B cell (primary cell): ENCODE measurements around the gene TSKU. TPM values are rescaled to one million over a fixed set of nuclear protein-coding genes. Genes with fewer than 3 reads are reported as not detected.

Experiments used
- ATAC-seq: fragments of 200-7000 bp; cut with Tn5 transposase; one replicate; pipeline ENCODE4 v1.10.0; 2021; ENCODE audit warnings: low read depth, mild to moderate bottlenecking, moderate number of reproducible peaks, moderate library complexity
- CTCF ChIA-PET: fragments of 350-600 bp; sonication (Branson Sonifier 250); formaldehyde crosslinking; loops from one replicate; lab custom pipeline; 2021; ENCODE audit warnings: antibody characterized with exemption, inconsistent platforms; lab: Charles Lee
- POLR2A ChIA-PET: fragments of 350-600 bp; sonication (Branson Sonifier 250); formaldehyde crosslinking; loops from one replicate; lab custom pipeline; 2021; ENCODE audit warnings: antibody characterized with exemption; lab: Charles Lee
- DNase-seq: peaks from one replicate; pipeline ENCODE4 v3.0.0; 2013
- H2AFZ ChIP-seq: 2 replicates; pipeline ENCODE4 v1.6.1; 2012; ENCODE audit warnings: mild to moderate bottlenecking, low read depth, low read length; ENCODE audit not compliant: insufficient read depth, poor library complexity, severe bottlenecking
- H3K27ac ChIP-seq, 2 donors: 1 replicate in 1 of 2; 2 replicates in 1 of 2; pipeline ENCODE4 v1.5.1; 2012 to 2013; ENCODE audit warnings: low read length in 2 of 2, mild to moderate bottlenecking in 2 of 2, moderate library complexity in 1 of 2
- H3K27me3 ChIP-seq, 4 experiments: fragments of 200-600 bp in 1 of 4; sonication (generic) in 1 of 4; replicated peaks in 1 of 4; 1 replicate in 2 of 4; 2 replicates in 2 of 4; pipeline versions ENCODE4 v1.6.1 to v1.7.0; 2013 to 2016; ENCODE audit warnings: low read length in 3 of 4, mild to moderate bottlenecking in 2 of 4, mixed read lengths in 1 of 4, moderate library complexity in 1 of 4; ENCODE audit not compliant: insufficient read depth in 4 of 4, control insufficient read depth in 3 of 4; ENCODE audit errors: control extremely low read depth in 1 of 4
- H3K36me3 ChIP-seq, 2 experiments: replicated peaks in 1 of 2; 1 replicate in 1 of 2; 2 replicates in 1 of 2; pipeline versions ENCODE4 v1.6.1 to v1.7.1; 2013; ENCODE audit warnings: low read length in 1 of 2; ENCODE audit not compliant: insufficient read depth in 2 of 2, control insufficient read depth in 1 of 2; ENCODE audit errors: control extremely low read depth in 1 of 2, extremely low read depth in 1 of 2
- H3K4me1 ChIP-seq, 2 donors: fragments of 200-600 bp in 1 of 2; sonication (generic) in 1 of 2; 1 replicate in 1 of 2; 2 replicates in 1 of 2; pipeline versions ENCODE4 v1.5.1 to v1.6.1; 2013 to 2017; ENCODE audit warnings: low read length in 2 of 2; ENCODE audit not compliant: control insufficient read depth in 2 of 2, insufficient read depth in 2 of 2
- H3K4me2 ChIP-seq: replicated peaks from 2 replicates; pipeline ENCODE3; 2012; ENCODE audit warnings: mild to moderate bottlenecking, low read depth, low read length; ENCODE audit not compliant: poor library complexity, severe bottlenecking
- H3K4me3 ChIP-seq, 5 experiments: fragments of 200-600 bp in 1 of 5; sonication (generic) in 1 of 5; 1 replicate in 3 of 5; 2 replicates in 2 of 5; pipeline versions ENCODE4 v1.5.1 to v1.7.0; 2011 to 2016; ENCODE audit warnings: low read length in 4 of 5, mild to moderate bottlenecking in 4 of 5, low read depth in 2 of 5, control low read depth in 1 of 5, moderate library complexity in 1 of 5; ENCODE audit not compliant: insufficient read depth in 1 of 5; ENCODE audit errors: control extremely low read depth in 1 of 5, extremely low read depth in 1 of 5
- H3K79me2 ChIP-seq: fragments of 200-600 bp; sonication (generic); one replicate; pipeline ENCODE4 v1.6.0; 2016; ENCODE audit warnings: low read length; ENCODE audit not compliant: control insufficient read depth, insufficient read depth
- H3K9ac ChIP-seq: fragments of 200-600 bp; sonication (generic); 2 replicates; pipeline ENCODE4 v1.6.1; 2017; ENCODE audit warnings: mild to moderate bottlenecking, low read length, moderate library complexity
- H3K9me3 ChIP-seq, 3 donors: one replicate each; pipeline versions ENCODE4 v1.6.1 to v1.7.1; 2013; ENCODE audit warnings: low read length in 2 of 3; ENCODE audit not compliant: control insufficient read depth in 2 of 3, insufficient read depth in 1 of 3; ENCODE audit errors: control extremely low read depth in 1 of 3
- H4K20me1 ChIP-seq: 2 replicates; pipeline ENCODE4 v1.6.0; 2012; ENCODE audit warnings: mild to moderate bottlenecking, low read length; ENCODE audit not compliant: insufficient read depth, control insufficient read depth, poor library complexity, severe bottlenecking
- H3K27ac Mint-ChIP-seq: one replicate; pipeline ENCODE4 v1.8.0; 2021; ENCODE audit warnings: mixed read lengths
- H3K27me3 Mint-ChIP-seq: one replicate; pipeline ENCODE4 v1.8.0; 2021; ENCODE audit warnings: mixed read lengths
- H3K4me1 Mint-ChIP-seq: one replicate; pipeline ENCODE4 v1.8.0; 2021; ENCODE audit warnings: mixed read lengths
- H3K4me3 Mint-ChIP-seq: one replicate; pipeline ENCODE4 v1.8.0; 2021; ENCODE audit warnings: mixed read lengths
- H3K9me3 Mint-ChIP-seq: one replicate; pipeline ENCODE4 v1.8.0; 2022; ENCODE audit warnings: mixed read lengths; ENCODE audit not compliant: insufficient read depth
- EZH2 ChIP-seq: IDR thresholded peaks from 2 replicates; pipeline ENCODE4 v1.6.1; 2012; ENCODE audit warnings: borderline replicate concordance, low read depth, mild to moderate bottlenecking, moderate library complexity, low read length; ENCODE audit not compliant: insufficient read depth, poor library complexity, severe bottlenecking
- WGBS: methylation state at CpG from one replicate; pipeline ENCODE4 v1.1.5; 2013; ENCODE audit warnings: missing lambda C conversion rate; ENCODE audit not compliant: insufficient coverage; 5-methylcytosine and 5-hydroxymethylcytosine counted together
- intact Hi-C: fragments of 100-400 bp; cut with micrococcal nuclease; formaldehyde crosslinking; loops from one replicate; pipeline ENCODE4 v1.10.0; 2022
- polyA plus RNA-seq: library from polyadenylated mRNA; depleted of rRNA; stranded (reverse); fragments of >200 nt; gene quantifications from 2 replicates; pipeline ENCODE4 v1.2.3, GENCODE V29; 2012
- total RNA-seq, 2 donors: library from RNA; stranded (reverse); fragments of 120-200 nt in 1 of 2; gene quantifications; 1 replicate in 1 of 2; 2 replicates in 1 of 2; pipeline versions ENCODE4 v1.2.3 to v1.2.4, GENCODE V29; 2013 to 2022
- TF ChIP-seq, protein P1 (sequence below): fragments of 200-600 bp; IDR thresholded peaks from one replicate; pipeline ENCODE4 v1.8.0; 2022; ENCODE audit warnings: antibody characterized with exemption, mild to moderate bottlenecking

The TSKU gene
- total and polyA plus RNA-seq, 2 donors (not counting 1 experiment from before 2014, with no cell fraction given) = not detected

DNA sequence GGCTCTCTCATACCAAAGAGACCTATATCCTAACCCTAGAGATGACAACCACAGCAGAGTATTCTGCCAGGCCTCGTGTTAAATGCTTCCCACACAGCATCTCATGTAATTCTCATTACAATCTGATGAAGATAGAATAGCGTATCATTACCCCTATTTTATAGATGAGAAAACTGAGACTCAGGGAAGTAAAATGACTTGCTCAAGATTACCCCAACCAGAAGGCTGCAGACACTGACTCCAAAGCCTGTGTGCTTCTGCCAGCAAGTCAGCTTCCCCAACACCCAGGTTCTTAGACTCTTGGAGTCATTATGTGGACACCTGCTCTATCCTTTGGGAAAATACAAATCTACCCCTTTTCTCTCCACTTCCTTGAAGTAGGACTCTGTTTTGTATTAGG lies 23.6 kb upstream of the TSKU start:
- Histone ChIP-seq H2AFZ (no peak overlapping the region), H3K4me3 (no peak overlapping the region), H4K20me1 (no peaks in the 10 kb centered on the region), H3K27ac (no peak overlapping the region), H3K9ac (no peak overlapping the region), H3K36me3 (no peaks in the 10 kb centered on the region), H3K4me2 (no peak overlapping the region), H3K27me3 (peaks cover 0 to 3% (median 0%) of the 10 kb centered on the region in 4 experiments), H3K4me1 (no peaks in the 10 kb centered on the region), H3K9me3 (no peaks in the 10 kb centered on the region), H3K79me2 (no peaks in the 10 kb centered on the region)
- ATAC-seq = no peak
- H3K4me3 Mint-ChIP-seq = no peak overlapping the region
- WGBS = 71% methylated on average over 1 of the region's 2 CpGs
- no peak overlapping the region for H3K27ac Mint-ChIP-seq
- no peaks in the 10 kb centered on the region for H3K4me1 Mint-ChIP-seq
- no peaks in the 10 kb centered on the region for H3K9me3 Mint-ChIP-seq
- H3K27me3 Mint-ChIP-seq = peaks cover 12% of the 10 kb centered on the region
- DNase-seq = no peak
- POLR2A ChIA-PET = no interaction called here
- no peak for TF ChIP-seq EZH2
- TF ChIP-seq, protein P1, sequence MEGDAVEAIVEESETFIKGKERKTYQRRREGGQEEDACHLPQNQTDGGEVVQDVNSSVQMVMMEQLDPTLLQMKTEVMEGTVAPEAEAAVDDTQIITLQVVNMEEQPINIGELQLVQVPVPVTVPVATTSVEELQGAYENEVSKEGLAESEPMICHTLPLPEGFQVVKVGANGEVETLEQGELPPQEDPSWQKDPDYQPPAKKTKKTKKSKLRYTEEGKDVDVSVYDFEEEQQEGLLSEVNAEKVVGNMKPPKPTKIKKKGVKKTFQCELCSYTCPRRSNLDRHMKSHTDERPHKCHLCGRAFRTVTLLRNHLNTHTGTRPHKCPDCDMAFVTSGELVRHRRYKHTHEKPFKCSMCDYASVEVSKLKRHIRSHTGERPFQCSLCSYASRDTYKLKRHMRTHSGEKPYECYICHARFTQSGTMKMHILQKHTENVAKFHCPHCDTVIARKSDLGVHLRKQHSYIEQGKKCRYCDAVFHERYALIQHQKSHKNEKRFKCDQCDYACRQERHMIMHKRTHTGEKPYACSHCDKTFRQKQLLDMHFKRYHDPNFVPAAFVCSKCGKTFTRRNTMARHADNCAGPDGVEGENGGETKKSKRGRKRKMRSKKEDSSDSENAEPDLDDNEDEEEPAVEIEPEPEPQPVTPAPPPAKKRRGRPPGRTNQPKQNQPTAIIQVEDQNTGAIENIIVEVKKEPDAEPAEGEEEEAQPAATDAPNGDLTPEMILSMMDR = no peak
- CTCF ChIA-PET = interaction anchor here (1.8 kb wide), 1 partner anchor 37 kb away, joined by 5 read pairs; no protein-coding TSS in a partner anchor
- intact Hi-C loops = no loop called here

DNA sequence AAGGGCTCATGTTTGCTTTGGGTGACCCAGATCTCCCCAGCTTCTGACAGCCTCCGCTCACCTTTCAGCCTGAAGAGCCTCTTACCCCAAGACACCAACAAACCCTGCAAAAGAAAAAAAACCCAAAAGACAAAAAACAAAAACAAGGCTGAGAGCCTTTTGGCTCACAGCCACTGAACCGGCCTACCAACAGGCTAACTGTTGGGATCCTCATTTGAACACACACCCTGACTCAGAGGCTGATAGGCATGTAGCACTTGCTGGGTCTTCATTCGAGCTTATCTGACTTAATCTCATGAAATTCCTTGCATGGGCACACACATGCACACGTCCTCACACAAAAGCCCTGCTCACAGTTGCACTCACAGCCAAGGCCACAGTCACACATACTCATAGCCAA lies 22.9 kb upstream of the TSKU start:
- no peaks in the 10 kb centered on the region for H4K20me1 ChIP-seq
- DNase-seq (no peak), ATAC-seq (no peak)
- ChIA-PET POLR2A (no interaction called here), CTCF (interaction anchor here (0.8 to 1.8 kb wide), 2 partner anchors 26 to 38 kb away, joined by 3 to 5 read pairs; no protein-coding TSS in a partner anchor)
- intact Hi-C loops = no loop called here
- TF ChIP-seq, protein P1 = no peak
- no peak for TF ChIP-seq EZH2
- Mint-ChIP-seq H3K4me3 (no peak overlapping the region), H3K4me1 (no peaks in the 10 kb centered on the region), H3K27ac (no peak overlapping the region), H3K27me3 (peaks cover 16% of the 10 kb centered on the region), H3K9me3 (no peaks in the 10 kb centered on the region)
- H3K27me3 ChIP-seq = peaks cover 0 to 3% (median 0%) of the 10 kb centered on the region in 4 experiments
- no peaks in the 10 kb centered on the region for H3K9me3 ChIP-seq
- 89% methylated on average over 4 of the region's 4 CpGs for WGBS
- no peak overlapping the region for H3K4me2 ChIP-seq
- no peak overlapping the region for H3K4me3 ChIP-seq
- no peak overlapping the region for H3K27ac ChIP-seq
- H3K79me2 ChIP-seq = no peaks in the 10 kb centered on the region
- H3K9ac ChIP-seq = no peak overlapping the region
- no peak overlapping the region for H2AFZ ChIP-seq
- H3K36me3 ChIP-seq = no peaks in the 10 kb centered on the region
- H3K4me1 ChIP-seq = no peaks in the 10 kb centered on the region
